GM21447 (cell line): ENCODE data around the gene APCDD1L.
"Not testable (repeated sequence)": the region's sequence is repeated elsewhere in the genome, so short reads cannot be mapped to it uniquely, and the experiment has no call there.

Experiments used
- ATAC-seq: cut with Tn5 transposase; IDR thresholded peaks from one replicate; pipeline ENCODE4 v1.9.1; 2021; ENCODE audit not compliant: unreplicated experiment

The APCDD1L gene

DNA sequence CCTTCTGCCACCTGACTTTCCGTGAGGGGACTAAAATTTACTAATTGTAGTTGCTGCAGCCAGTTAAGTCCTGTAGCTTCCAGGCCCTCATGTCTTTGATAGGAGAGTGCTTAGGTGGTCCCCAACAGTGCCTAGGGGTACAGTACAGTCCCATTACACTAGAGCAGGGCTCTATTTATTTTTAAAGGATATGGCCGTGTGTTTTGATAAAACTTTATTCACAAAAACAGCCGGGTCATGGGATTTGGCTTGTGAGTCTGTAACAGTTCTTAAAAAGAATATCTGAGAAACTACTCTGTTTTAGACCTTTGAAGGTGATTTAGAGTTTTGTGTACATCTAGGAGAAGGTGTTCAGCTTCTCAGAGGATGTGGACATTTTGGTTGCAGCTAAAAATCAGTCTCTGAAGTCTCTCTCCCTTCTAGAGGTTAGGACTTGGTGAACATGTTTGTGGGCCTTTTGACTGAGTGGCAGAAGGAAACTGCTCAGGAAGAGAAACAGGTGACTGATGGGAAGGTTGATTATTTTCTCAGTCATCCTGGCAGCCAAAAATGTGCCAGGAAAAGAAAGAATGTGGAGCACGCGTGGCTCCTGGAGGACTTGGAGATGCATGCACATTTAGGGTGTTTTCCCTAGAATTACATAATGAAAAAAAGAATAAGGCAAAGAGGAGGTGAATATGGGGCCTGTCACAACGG lies 68.8 kb downstream of the APCDD1L start:
- no peak for ATAC-seq

- ATAC-seq: no peak
These were observed 70.4 kb downstream of the APCDD1L start for GRCh38 chr20:58444746-58445255.

- ATAC-seq: no peak
These were observed 73.5 kb downstream of the APCDD1L start for GRCh38 chr20:58441723-58442122.

- no peak for ATAC-seq
These were observed 75.0 kb downstream of the APCDD1L start for GRCh38 chr20:58440021-58440767.

DNA sequence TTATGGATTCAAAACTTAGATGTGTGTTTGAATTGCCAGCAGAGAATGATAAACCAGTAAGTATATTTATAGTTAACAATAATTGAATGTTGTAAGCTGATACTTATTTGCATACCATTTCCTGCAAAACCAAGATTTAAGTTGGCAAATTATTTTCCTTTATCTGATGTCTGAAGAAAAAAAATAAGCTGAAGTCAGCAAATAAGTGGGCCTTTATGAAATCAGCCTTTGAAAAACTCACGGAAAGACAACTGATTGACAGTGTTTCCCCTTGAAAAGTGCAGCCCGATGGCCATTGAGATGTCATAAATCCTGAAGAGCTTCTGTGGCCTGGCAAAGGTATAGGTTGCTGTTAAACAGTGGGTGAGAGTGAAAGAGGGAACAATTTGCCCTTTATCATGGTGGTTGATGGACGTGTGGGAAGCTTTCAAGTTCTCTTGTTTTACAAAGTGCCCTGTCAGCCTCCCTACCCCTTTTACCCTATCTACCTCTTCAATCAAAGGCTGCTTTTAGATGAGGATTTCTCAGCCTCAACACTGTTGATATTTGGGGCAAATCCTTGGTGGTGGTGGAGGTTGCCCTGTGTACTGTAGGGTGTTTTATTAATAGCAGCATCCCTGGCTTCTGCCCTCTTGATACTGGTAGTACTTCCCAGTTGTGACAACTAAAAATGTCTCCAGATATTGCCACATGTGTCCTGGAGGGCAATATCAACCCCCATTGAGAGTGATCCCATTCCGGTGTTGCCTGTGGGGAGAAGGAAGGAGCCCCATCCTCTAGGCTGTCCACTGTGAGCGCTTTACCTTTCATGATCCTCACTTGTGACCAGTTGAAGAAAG lies 76.0 kb downstream of the APCDD1L start:
- ATAC-seq: no peak

DNA sequence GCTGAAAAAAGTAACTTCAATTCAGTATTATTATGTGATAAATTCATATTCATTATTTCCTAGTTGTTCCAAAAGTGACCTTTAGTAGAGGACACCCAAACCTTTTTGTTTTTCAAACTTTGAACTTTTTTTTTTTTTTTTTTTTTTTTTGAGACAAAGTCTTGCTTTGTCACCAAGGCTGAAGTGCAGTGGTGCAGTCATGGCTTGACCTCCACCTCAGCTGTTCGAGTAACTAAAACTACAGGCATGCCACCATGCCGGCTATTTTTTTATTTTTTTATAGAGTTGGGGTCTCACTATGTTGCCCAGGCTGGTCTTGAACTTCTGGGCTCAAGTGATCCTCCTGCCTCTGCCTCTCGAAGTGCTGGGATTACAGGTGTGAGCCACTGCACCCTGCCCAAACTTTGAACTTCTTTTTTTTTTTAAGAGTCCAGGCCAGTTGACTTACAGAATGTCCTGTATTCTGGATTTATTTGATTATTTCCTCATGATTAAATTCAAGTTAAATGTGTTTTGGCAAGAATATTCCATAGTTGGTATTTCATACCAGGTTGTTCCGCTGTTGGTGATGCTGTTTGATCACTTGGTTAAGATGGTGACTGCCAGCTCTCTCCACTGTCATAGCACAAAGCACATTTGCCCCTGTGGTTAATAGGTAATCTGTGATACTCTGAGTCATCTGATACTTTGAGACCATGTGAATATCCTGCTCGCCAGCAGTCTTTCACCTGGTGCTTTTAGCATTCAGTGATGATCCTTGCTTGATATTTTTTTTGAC lies 78.1 kb downstream of the APCDD1L start:
- ATAC-seq: no peak

DNA sequence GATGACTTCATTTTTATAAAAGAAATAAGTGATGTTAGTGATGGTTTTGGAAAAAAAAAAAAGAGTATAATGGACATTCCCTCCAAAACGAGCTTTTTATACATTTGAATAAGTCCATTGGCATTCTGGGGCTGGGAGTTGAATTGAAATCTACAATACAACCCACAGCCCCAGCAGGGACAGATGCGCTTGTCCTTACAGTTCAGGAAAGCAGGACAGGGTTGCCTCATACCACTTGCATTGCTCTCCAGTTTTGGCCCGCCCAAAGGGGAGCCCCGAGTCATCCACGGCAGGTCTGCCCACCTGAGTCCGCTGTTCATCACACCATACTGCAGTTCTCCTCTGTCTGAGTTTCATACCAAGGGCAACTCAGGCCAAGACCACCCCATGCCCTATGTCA lies 80.0 kb downstream of the APCDD1L start:
- ATAC-seq: no peak

- no peak for ATAC-seq
These were observed 80.9 kb downstream of the APCDD1L start for GRCh38 chr20:58434326-58434725.

GRCh38 chr20:58433759-58434158 lies 81.4 kb downstream of the APCDD1L start:
- no peak for ATAC-seq

GRCh38 chr20:58433029-58433647 lies 82.1 kb downstream of the APCDD1L start:
- no peak for ATAC-seq

DNA sequence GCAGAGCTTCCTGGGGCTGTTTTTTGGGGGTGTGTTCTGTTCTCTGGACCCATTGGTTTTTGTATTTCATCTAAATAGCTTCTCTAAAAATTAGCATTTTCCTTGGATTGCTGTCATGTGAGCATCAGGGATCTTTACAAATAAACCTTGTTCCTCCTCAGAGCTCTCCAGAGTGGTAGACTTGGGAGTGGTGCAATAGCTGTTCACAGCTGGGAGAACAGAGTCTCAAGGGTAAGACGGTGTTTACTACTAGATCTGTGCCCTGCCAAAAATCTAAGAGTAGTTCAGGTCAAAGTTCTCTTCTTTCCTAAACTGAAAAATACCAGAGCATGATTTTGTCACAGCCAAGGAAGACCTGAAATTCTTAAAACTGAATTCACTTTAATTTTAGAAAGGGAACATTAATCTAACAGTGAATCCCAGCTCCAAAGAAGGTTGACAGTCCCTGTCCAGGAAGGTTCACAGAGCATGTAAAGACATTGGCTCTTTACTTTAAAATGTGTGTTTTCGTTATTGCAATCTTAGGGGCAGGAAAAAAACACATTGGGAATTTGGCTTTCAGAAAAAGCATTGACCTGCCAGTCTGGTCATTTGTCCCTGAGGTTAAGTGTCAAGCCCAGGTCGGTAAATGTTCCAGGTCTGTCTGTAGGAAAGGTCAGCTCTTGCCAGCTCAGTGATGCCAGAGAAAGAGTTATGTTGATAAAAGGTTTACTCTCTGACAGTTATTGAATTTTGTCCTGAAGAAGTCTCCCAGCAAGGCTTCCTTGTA lies 82.8 kb downstream of the APCDD1L start:
- ATAC-seq: no peak

DNA sequence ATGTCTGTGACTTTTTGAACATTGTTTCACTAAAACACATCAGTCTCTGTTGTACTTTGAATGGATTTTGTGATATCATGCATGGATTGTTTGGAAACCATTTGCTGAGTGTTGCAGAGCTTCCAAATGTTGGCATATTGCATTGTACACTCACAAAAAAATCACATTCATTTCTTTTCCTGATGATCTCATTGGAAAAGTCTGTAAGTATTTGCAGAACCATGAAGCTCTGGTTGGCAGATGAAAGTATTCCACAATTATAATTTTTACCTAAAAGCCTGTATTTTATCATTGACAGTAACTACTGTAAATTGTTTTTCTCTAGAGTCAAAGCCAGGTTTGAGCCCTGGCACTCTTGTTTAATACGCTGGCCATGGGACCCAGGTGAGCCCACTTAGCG lies 84.1 kb downstream of the APCDD1L start:
- ATAC-seq: no peak

- no peak for ATAC-seq
These were observed 85.9 kb downstream of the APCDD1L start for GRCh38 chr20:58429303-58429702.

- ATAC-seq: no peak
These were observed 86.8 kb downstream of the APCDD1L start for GRCh38 chr20:58428364-58428763.

DNA sequence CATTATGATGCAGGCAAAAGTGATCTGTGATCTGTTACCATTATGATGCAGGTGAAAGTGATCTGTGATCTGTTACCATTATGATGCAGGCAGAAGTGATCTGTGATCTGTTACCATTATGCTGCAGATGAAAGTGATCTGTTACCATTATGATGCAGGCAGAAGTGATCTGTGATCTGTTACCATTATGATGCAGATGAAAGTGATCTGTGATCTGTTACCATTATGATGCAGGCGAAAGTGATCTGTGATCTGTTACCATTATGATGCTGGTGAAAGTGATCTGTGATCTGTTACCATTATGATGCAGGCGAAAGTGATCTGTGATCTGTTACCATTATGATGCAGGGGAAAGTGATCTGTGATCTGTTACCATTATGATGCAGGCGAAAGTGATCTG lies 87.6 kb downstream of the APCDD1L start:
- ATAC-seq: not testable (repeated sequence)

GRCh38 chr20:58424218-58424969 lies 90.8 kb downstream of the APCDD1L start:
- no peak for ATAC-seq

GRCh38 chr20:58421497-58421850 lies 93.7 kb downstream of the APCDD1L start:
- no peak for ATAC-seq

GRCh38 chr20:58420798-58421496 lies 94.3 kb downstream of the APCDD1L start:
- no peak for ATAC-seq
